ENCODE results near the gene FSTL1.

FSTL1 gene

DNA sequence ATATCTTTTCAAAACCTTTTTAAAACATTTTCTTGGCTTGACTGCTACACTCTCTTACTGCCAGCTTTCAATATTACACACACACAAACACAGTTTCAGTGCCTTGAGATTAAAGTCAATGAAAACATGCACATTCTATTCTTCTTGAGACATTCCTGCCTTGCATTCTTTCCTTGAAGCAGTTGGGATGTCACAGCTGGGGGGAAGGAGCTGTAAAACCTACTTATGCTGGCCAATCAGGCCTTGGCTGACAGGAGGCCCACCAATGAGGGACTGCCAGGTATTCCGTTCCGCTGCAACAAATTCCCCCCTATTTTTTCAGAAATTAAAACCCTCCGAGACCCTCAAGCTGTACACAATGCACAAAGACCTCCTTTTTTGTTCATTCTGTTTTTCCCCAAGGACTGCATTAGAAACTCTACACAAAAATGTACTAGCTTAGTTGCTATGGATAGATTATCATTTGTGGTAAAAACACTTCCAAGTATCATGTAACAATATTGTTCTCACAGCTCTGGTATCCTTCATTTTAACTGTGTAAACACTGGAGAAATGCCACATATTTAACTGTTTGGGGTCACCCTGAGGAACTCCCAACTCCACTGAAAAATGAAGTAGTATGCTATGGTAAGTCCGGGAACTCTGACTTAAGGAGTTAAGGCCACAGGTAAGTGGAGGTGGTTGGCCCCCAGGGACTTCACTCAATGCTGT lies 18.5 kb downstream of the FSTL1 start:
- DNase-seq: no peak
- Histone ChIP-seq H3K27ac (ENCODE audit: insufficient read depth, low read length, poor library complexity, severe bottlenecking) (no peak overlapping the region), H3K4me3 (ENCODE audit: insufficient read depth, low read depth, low read length, poor library complexity, severe bottlenecking) (no peak overlapping the region), H3K36me3 (ENCODE audit: control insufficient read depth, insufficient read depth, low read length) (no peaks in the 10 kb centered on the region), H3K27me3 (replicated peaks; ENCODE audit: control insufficient read depth, insufficient read depth, low read length, poor library complexity, severe bottlenecking) (no peaks in the 10 kb centered on the region), H3K4me1 (ENCODE audit: control insufficient read depth, insufficient read depth, low read length, poor library complexity, severe bottlenecking) (no peaks in the 10 kb centered on the region), H3K9me3 (ENCODE audit: control insufficient read depth, low read length) (no peaks in the 10 kb centered on the region)

- no peak for DNase-seq
- no peaks in the 10 kb centered on the region for H3K9me3 ChIP-seq (ENCODE audit: control insufficient read depth, low read length)
- no peaks in the 10 kb centered on the region for H3K27me3 ChIP-seq (replicated peaks; ENCODE audit: control insufficient read depth, insufficient read depth, low read length, poor library complexity, severe bottlenecking)
- H3K4me3 ChIP-seq (ENCODE audit: insufficient read depth, low read depth, low read length, poor library complexity, severe bottlenecking): no peak overlapping the region
- H3K36me3 ChIP-seq (ENCODE audit: control insufficient read depth, insufficient read depth, low read length): no peaks in the 10 kb centered on the region
- no peak overlapping the region for H3K27ac ChIP-seq (ENCODE audit: insufficient read depth, low read length, poor library complexity, severe bottlenecking)
- no peaks in the 10 kb centered on the region for H3K4me1 ChIP-seq (ENCODE audit: control insufficient read depth, insufficient read depth, low read length, poor library complexity, severe bottlenecking)
Observed at GRCh38 chr3:120429921-120430361, 20.9 kb downstream of the FSTL1 start.

DNA sequence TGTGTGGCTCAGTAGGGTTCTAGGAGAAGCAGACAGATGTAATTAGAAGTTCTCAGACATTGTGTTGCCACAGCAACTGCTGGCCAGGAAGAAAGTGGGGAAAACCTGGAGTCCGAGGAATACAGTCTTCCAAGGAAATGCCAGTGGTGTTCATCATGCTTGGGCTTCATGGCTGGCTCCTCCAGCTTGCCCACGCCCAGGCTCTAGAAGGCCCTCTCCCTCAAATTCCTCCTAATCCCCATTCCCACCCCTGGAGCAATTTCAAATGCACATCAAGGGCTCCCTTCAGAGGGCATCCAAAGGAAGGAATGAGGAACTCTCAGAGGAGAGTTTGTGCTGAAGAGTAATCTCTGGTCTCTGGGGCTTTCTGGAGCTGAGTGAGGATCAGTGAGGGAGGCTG lies 21.9 kb downstream of the FSTL1 start:
- Histone ChIP-seq H3K4me3 (ENCODE audit: insufficient read depth, low read depth, low read length, poor library complexity, severe bottlenecking) (no peak overlapping the region), H3K27ac (ENCODE audit: insufficient read depth, low read length, poor library complexity, severe bottlenecking) (no peak overlapping the region), H3K36me3 (ENCODE audit: control insufficient read depth, insufficient read depth, low read length) (no peaks in the 10 kb centered on the region), H3K27me3 (replicated peaks; ENCODE audit: control insufficient read depth, insufficient read depth, low read length, poor library complexity, severe bottlenecking) (no peaks in the 10 kb centered on the region), H3K9me3 (ENCODE audit: control insufficient read depth, low read length) (no peaks in the 10 kb centered on the region), H3K4me1 (ENCODE audit: control insufficient read depth, insufficient read depth, low read length, poor library complexity, severe bottlenecking) (no peaks in the 10 kb centered on the region)
- DNase-seq: no peak

DNA sequence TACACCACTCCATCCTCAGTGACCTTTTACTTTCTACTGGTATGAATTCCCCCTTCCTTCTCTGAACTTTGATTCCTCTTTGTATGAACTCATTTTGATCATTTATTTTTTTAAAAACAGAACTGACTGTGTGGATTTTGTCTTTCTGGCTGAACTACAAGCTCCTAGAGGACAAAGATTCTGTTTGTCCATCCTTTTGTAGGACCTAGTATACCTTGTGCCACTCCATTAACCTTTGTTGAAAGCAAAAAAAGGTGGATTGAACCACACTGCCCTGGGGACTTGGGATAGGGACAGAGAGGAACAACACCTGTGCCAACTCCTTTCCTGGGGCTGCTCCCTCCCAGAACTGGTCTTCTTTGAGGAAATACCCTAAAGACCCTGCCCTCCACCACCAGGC lies 23.6 kb downstream of the FSTL1 start:
- Histone ChIP-seq H3K27ac (ENCODE audit: insufficient read depth, low read length, poor library complexity, severe bottlenecking) (no peak overlapping the region), H3K27me3 (replicated peaks; ENCODE audit: control insufficient read depth, insufficient read depth, low read length, poor library complexity, severe bottlenecking) (no peaks in the 10 kb centered on the region), H3K36me3 (ENCODE audit: control insufficient read depth, insufficient read depth, low read length) (no peaks in the 10 kb centered on the region), H3K4me3 (ENCODE audit: insufficient read depth, low read depth, low read length, poor library complexity, severe bottlenecking) (no peak overlapping the region), H3K9me3 (ENCODE audit: control insufficient read depth, low read length) (no peaks in the 10 kb centered on the region), H3K4me1 (ENCODE audit: control insufficient read depth, insufficient read depth, low read length, poor library complexity, severe bottlenecking) (no peaks in the 10 kb centered on the region)
- no peak for DNase-seq

DNA sequence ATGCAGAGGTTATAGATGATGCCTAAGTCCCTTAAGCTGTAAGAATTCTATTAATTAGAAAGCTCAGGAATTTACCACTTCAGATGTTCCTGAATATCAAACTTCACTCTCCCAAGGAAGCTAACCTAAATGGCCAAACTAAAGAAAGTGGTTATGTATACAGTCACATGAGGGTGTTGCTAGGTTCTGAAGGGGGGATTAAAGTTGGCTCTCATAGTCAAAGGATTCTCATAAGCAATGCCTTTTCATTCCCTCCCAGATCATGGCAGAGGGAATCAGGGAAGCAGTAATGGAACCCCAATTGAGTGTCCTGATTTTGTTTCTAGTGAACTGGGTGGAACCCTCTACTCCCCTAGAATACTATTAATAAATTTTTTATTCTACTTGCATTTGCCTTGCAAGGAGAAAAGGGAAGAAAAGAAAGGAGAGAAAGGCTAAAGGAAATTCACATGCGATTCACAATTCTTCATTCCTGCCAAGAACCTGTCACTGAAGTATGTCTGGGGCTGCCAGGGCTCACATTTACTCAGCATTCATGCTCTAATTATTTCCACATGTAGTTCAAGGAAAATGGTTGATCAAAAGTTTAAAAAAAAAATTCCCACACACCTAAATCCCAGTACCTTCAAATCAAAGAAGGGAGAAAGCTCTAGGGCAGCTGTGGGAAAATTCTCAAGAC lies 25.1 kb downstream of the FSTL1 start:
- no peaks in the 10 kb centered on the region for H3K36me3 ChIP-seq (ENCODE audit: control insufficient read depth, insufficient read depth, low read length)

DNA sequence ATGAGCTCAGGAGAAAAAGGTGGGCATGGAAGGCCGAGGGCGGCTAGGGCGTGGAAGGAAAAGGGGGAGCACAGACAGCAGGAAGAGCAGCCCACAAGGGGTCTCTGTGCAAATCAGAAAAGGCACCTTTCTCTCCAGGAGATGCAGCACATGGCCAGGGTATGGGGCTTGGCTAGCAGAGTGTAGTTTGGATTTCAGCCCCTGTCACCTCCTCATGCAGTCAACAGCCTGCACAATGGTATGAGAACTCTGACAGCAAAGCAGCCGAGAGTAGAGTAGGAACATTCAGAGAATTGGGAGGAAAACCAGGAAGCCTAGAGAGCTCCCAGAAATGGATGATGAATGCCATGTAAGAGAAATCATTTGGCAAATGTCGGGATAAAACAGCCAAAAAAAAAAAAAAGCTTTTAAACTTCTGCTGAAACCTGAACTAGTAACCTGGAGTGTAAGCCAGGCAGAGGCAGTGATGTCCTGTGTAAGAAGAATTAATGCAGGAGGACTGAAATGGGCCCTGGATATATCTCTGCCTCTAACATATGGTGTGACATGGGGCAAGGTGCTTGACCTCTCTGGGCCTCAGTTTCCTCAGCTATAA lies 25.7 kb downstream of the FSTL1 start:
- Histone ChIP-seq H3K27ac (ENCODE audit: insufficient read depth, low read length, poor library complexity, severe bottlenecking) (no peak overlapping the region), H3K4me3 (ENCODE audit: insufficient read depth, low read depth, low read length, poor library complexity, severe bottlenecking) (no peak overlapping the region), H3K9me3 (ENCODE audit: control insufficient read depth, low read length) (no peaks in the 10 kb centered on the region), H3K4me1 (ENCODE audit: control insufficient read depth, insufficient read depth, low read length, poor library complexity, severe bottlenecking) (no peaks in the 10 kb centered on the region), H3K36me3 (ENCODE audit: control insufficient read depth, insufficient read depth, low read length) (no peaks in the 10 kb centered on the region), H3K27me3 (replicated peaks; ENCODE audit: control insufficient read depth, insufficient read depth, low read length, poor library complexity, severe bottlenecking) (no peaks in the 10 kb centered on the region)
- DNase-seq: no peak

More for the DNA sequence above, 25.1 kb downstream of the FSTL1 start:
- Histone ChIP-seq H3K4me1 (ENCODE audit: control insufficient read depth, insufficient read depth, low read length, poor library complexity, severe bottlenecking) (no peaks in the 10 kb centered on the region), H3K9me3 (ENCODE audit: control insufficient read depth, low read length) (no peaks in the 10 kb centered on the region), H3K27ac (ENCODE audit: insufficient read depth, low read length, poor library complexity, severe bottlenecking) (no peak overlapping the region), H3K27me3 (replicated peaks; ENCODE audit: control insufficient read depth, insufficient read depth, low read length, poor library complexity, severe bottlenecking) (no peaks in the 10 kb centered on the region), H3K4me3 (ENCODE audit: insufficient read depth, low read depth, low read length, poor library complexity, severe bottlenecking) (no peak overlapping the region)
- no peak for DNase-seq

DNA sequence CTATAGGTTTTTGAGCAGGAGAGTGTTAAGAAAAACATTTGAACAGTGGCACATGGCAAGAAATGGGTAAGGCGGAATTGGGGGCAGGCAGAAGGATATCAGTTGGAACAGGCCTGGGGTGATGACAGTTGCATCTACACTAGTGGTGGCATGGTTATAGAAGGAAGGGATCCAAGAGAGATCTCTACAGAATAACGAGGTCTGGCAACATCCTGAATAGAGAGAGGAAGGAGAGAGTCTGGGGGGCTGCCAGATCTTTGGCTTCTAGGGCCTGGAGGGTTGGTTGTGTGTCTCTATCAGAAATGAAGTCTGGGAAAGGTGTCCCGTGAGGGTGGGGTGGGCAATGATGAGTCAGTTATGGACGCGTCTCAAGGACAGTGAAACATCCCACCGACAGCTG lies 26.3 kb downstream of the FSTL1 start:
- H3K9me3 ChIP-seq (ENCODE audit: control insufficient read depth, low read length): no peaks in the 10 kb centered on the region
- no peaks in the 10 kb centered on the region for H3K27me3 ChIP-seq (replicated peaks; ENCODE audit: control insufficient read depth, insufficient read depth, low read length, poor library complexity, severe bottlenecking)
- H3K36me3 ChIP-seq (ENCODE audit: control insufficient read depth, insufficient read depth, low read length): no peaks in the 10 kb centered on the region
- no peak overlapping the region for H3K27ac ChIP-seq (ENCODE audit: insufficient read depth, low read length, poor library complexity, severe bottlenecking)
- H3K4me1 ChIP-seq (ENCODE audit: control insufficient read depth, insufficient read depth, low read length, poor library complexity, severe bottlenecking): no peaks in the 10 kb centered on the region
- no peak overlapping the region for H3K4me3 ChIP-seq (ENCODE audit: insufficient read depth, low read depth, low read length, poor library complexity, severe bottlenecking)
- no peak for DNase-seq

- Histone ChIP-seq H3K27ac (ENCODE audit: insufficient read depth, low read length, poor library complexity, severe bottlenecking) (no peak overlapping the region), H3K4me3 (ENCODE audit: insufficient read depth, low read depth, low read length, poor library complexity, severe bottlenecking) (no peak overlapping the region), H3K36me3 (ENCODE audit: control insufficient read depth, insufficient read depth, low read length) (no peaks in the 10 kb centered on the region), H3K4me1 (ENCODE audit: control insufficient read depth, insufficient read depth, low read length, poor library complexity, severe bottlenecking) (no peaks in the 10 kb centered on the region), H3K27me3 (replicated peaks; ENCODE audit: control insufficient read depth, insufficient read depth, low read length, poor library complexity, severe bottlenecking) (no peaks in the 10 kb centered on the region), H3K9me3 (ENCODE audit: control insufficient read depth, low read length) (no peaks in the 10 kb centered on the region)
- DNase-seq: no peak
Observed at GRCh38 chr3:120423432-120423831, 27.4 kb downstream of the FSTL1 start.

- no peaks in the 10 kb centered on the region for H3K27me3 ChIP-seq (replicated peaks; ENCODE audit: control insufficient read depth, insufficient read depth, low read length, poor library complexity, severe bottlenecking)
- no peaks in the 10 kb centered on the region for H3K9me3 ChIP-seq (ENCODE audit: control insufficient read depth, low read length)
- H3K36me3 ChIP-seq (ENCODE audit: control insufficient read depth, insufficient read depth, low read length): no peaks in the 10 kb centered on the region
- H3K27ac ChIP-seq (ENCODE audit: insufficient read depth, low read length, poor library complexity, severe bottlenecking): no peak overlapping the region
- H3K4me1 ChIP-seq (ENCODE audit: control insufficient read depth, insufficient read depth, low read length, poor library complexity, severe bottlenecking): no peaks in the 10 kb centered on the region
- no peak overlapping the region for H3K4me3 ChIP-seq (ENCODE audit: insufficient read depth, low read depth, low read length, poor library complexity, severe bottlenecking)
- DNase-seq: no peak
Observed at GRCh38 chr3:120421926-120422325, 28.9 kb downstream of the FSTL1 start.

- no peaks in the 10 kb centered on the region for H3K9me3 ChIP-seq (ENCODE audit: control insufficient read depth, low read length)
- H3K36me3 ChIP-seq (ENCODE audit: control insufficient read depth, insufficient read depth, low read length): no peaks in the 10 kb centered on the region
- no peak overlapping the region for H3K27ac ChIP-seq (ENCODE audit: insufficient read depth, low read length, poor library complexity, severe bottlenecking)
- no peak for DNase-seq
- no peak overlapping the region for H3K4me3 ChIP-seq (ENCODE audit: insufficient read depth, low read depth, low read length, poor library complexity, severe bottlenecking)
- no peaks in the 10 kb centered on the region for H3K4me1 ChIP-seq (ENCODE audit: control insufficient read depth, insufficient read depth, low read length, poor library complexity, severe bottlenecking)
- H3K27me3 ChIP-seq (replicated peaks; ENCODE audit: control insufficient read depth, insufficient read depth, low read length, poor library complexity, severe bottlenecking): no peaks in the 10 kb centered on the region
Observed at GRCh38 chr3:120420928-120421551, 29.8 kb downstream of the FSTL1 start.
